ENCODE data around the gene AKAP10. TPM values are rescaled to one million over a fixed set of nuclear protein-coding genes. Genes with fewer than 3 reads are reported as not detected.
A peak's percentile ranks its signal among the peaks of the same experiment; 100 is the strongest.

The AKAP10 gene
- total RNA-seq, 1 experiment from 2014 or later = 39.9 TPM

GRCh38 chr17:19939993-19940721 is 37.5 kb downstream of the AKAP10 start:
- H3K36me3 Mint-ChIP-seq (ENCODE audit: insufficient read depth, unreplicated experiment) = peaks cover 71% of the 10 kb centered on the region
- Histone ChIP-seq H3K27me3 (replicated peaks; ENCODE audit: control insufficient read depth, insufficient read depth, low read length) (no peaks in the 10 kb centered on the region), H3K4me3 (ENCODE audit: low read depth, low read length) (no peak overlapping the region), H3K36me3 (ENCODE audit: control insufficient read depth, insufficient read depth, low read length) (no peaks in the 10 kb centered on the region), H3K4me1 (peaks cover 45% of the 10 kb centered on the region), H3K9me3 (no peaks in the 10 kb centered on the region)
- H3K27ac Mint-ChIP-seq (ENCODE audit: unreplicated experiment) = peak overlapping the region; percentile 33
- ChIA-PET CTCF (no interaction called here), POLR2A (no interaction called here)
- no peak for TF ChIP-seq CTCF (IDR thresholded peaks at IDR 0.05; ENCODE audit: insufficient read depth in 1 of 2, low read depth in 1 of 2, low read length in 1 of 2, severe bottlenecking in 1 of 2, unreplicated experiment in 1 of 2)
- intact Hi-C loops (cut with micrococcal nuclease; ENCODE audit: unreplicated experiment) = loop anchor here (2.0 kb wide), 1 partner anchor 19 kb away; no protein-coding TSS in a partner anchor
- no peaks in the 10 kb centered on the region for H3K27me3 Mint-ChIP-seq (ENCODE audit: insufficient read depth, unreplicated experiment)
- H3K9me3 Mint-ChIP-seq (ENCODE audit: unreplicated experiment) = no peaks in the 10 kb centered on the region
- no peak for DNase-seq
- peak overlapping the region; percentile 26 for H3K4me3 Mint-ChIP-seq (ENCODE audit: unreplicated experiment)
- no TSS peak for BruUV-seq (replicated peaks)
- peaks cover 26% of the 10 kb centered on the region for H3K4me1 Mint-ChIP-seq (ENCODE audit: low read depth, unreplicated experiment)

GRCh38 chr17:19938736-19939135 is 38.9 kb downstream of the AKAP10 start:
- Histone ChIP-seq H3K27me3 (replicated peaks; ENCODE audit: control insufficient read depth, insufficient read depth, low read length) (no peaks in the 10 kb centered on the region), H3K9me3 (no peaks in the 10 kb centered on the region), H3K4me3 (ENCODE audit: low read depth, low read length) (no peak overlapping the region), H3K4me1 (peaks cover 45% of the 10 kb centered on the region), H3K36me3 (ENCODE audit: control insufficient read depth, insufficient read depth, low read length) (no peaks in the 10 kb centered on the region)
- no peaks in the 10 kb centered on the region for H3K9me3 Mint-ChIP-seq (ENCODE audit: unreplicated experiment)
- CTCF ChIA-PET = no interaction called here
- peaks cover 17% of the 10 kb centered on the region for H3K4me1 Mint-ChIP-seq (ENCODE audit: low read depth, unreplicated experiment)
- DNase-seq = no peak
- no peak overlapping the region for H3K4me3 Mint-ChIP-seq (ENCODE audit: unreplicated experiment)
- POLR2A ChIA-PET = no interaction called here
- TF ChIP-seq CTCF (IDR thresholded peaks at IDR 0.05; ENCODE audit: insufficient read depth in 1 of 2, low read depth in 1 of 2, low read length in 1 of 2, severe bottlenecking in 1 of 2, unreplicated experiment in 1 of 2) = no peak
- no peaks in the 10 kb centered on the region for H3K27me3 Mint-ChIP-seq (ENCODE audit: insufficient read depth, unreplicated experiment)
- H3K27ac Mint-ChIP-seq (ENCODE audit: unreplicated experiment) = no peak overlapping the region
- no TSS peak for BruUV-seq (replicated peaks)
- intact Hi-C loops (cut with micrococcal nuclease; ENCODE audit: unreplicated experiment) = no loop called here
- peaks cover 62% of the 10 kb centered on the region for H3K36me3 Mint-ChIP-seq (ENCODE audit: insufficient read depth, unreplicated experiment)

- ChIA-PET POLR2A (no interaction called here), CTCF (no interaction called here)
- H3K4me3 ChIP-seq (ENCODE audit: low read depth, low read length) = no peak overlapping the region
- H3K9me3 Mint-ChIP-seq (ENCODE audit: unreplicated experiment) = no peaks in the 10 kb centered on the region
- no peak for TF ChIP-seq CTCF (IDR thresholded peaks at IDR 0.05; ENCODE audit: insufficient read depth in 1 of 2, low read depth in 1 of 2, low read length in 1 of 2, severe bottlenecking in 1 of 2, unreplicated experiment in 1 of 2)
- peak in 1 of 2 experiments; percentile 30 for DNase-seq
- no peaks in the 10 kb centered on the region for H3K36me3 ChIP-seq (ENCODE audit: control insufficient read depth, insufficient read depth, low read length)
- no peaks in the 10 kb centered on the region for H3K9me3 ChIP-seq
- peaks cover 61% of the 10 kb centered on the region for H3K36me3 Mint-ChIP-seq (ENCODE audit: insufficient read depth, unreplicated experiment)
- intact Hi-C loops (cut with micrococcal nuclease; ENCODE audit: unreplicated experiment) = no loop called here
- no peaks in the 10 kb centered on the region for H3K27me3 ChIP-seq (replicated peaks; ENCODE audit: control insufficient read depth, insufficient read depth, low read length)
- peaks cover 16% of the 10 kb centered on the region for H3K4me1 Mint-ChIP-seq (ENCODE audit: low read depth, unreplicated experiment)
- no peak overlapping the region for H3K27ac Mint-ChIP-seq (ENCODE audit: unreplicated experiment)
- no peak overlapping the region for H3K4me3 Mint-ChIP-seq (ENCODE audit: unreplicated experiment)
- peaks cover 45% of the 10 kb centered on the region for H3K4me1 ChIP-seq
- BruUV-seq (replicated peaks) = no TSS peak
- no peaks in the 10 kb centered on the region for H3K27me3 Mint-ChIP-seq (ENCODE audit: insufficient read depth, unreplicated experiment)
Observed at GRCh38 chr17:19937522-19937921, 40.1 kb downstream of the AKAP10 start.

All from Caco-2 (cell line).